Head of caudate nucleus (tissue), 42 donors: ENCODE measurements around the gene MID1.
A peak's percentile ranks its signal among the peaks of the same experiment; 100 is the strongest.

Source experiments
- DNase-seq, 42 donors: peaks; one replicate each; pipeline versions ENCODE4 v3.0.0 to v3.0.0-alpha.2; 2020 to 2021; ENCODE audit warnings: mixed read lengths in 7 of 42
- intact Hi-C: fragments of 100-400 bp; cut with DNase I; formaldehyde crosslinking; loops from one replicate; pipeline ENCODE4 v1.15.0; 2022

MID1 gene

GRCh38 chrX:10474510-10474909 lies 145.9 kb downstream of the MID1 start:
- no peak for DNase-seq
- intact Hi-C loops, result no loop called here

GRCh38 chrX:10471418-10471817 lies 149.0 kb downstream of the MID1 start:
- intact Hi-C loops, result no loop called here
- DNase-seq, result no peak

- no peak for DNase-seq
- intact Hi-C loops, result no loop called here
Measured at GRCh38 chrX:10470009-10470408, 150.4 kb downstream of the MID1 start.

- DNase-seq, result no peak
- intact Hi-C loops, result no loop called here
Measured at GRCh38 chrX:10467793-10468192, 152.6 kb downstream of the MID1 start.

GRCh38 chrX:10465254-10465653 lies 155.1 kb downstream of the MID1 start:
- no peak for DNase-seq
- intact Hi-C loops, result no loop called here

GRCh38 chrX:10457092-10457491 lies 163.3 kb downstream of the MID1 start:
- DNase-seq, result no peak
- intact Hi-C loops, result no loop called here

- no peak for DNase-seq
- intact Hi-C loops, result no loop called here
Measured at GRCh38 chrX:10453945-10454344, 166.4 kb downstream of the MID1 start.

GRCh38 chrX:10450959-10451355 lies 169.4 kb downstream of the MID1 start:
- intact Hi-C loops, result no loop called here
- DNase-seq, result no peak

- no peak for DNase-seq
- intact Hi-C loops, result no loop called here
Measured at GRCh38 chrX:10450229-10450958, 170.0 kb downstream of the MID1 start.

GRCh38 chrX:10447564-10448214 lies 172.7 kb downstream of the MID1 start:
- intact Hi-C loops, result no loop called here
- DNase-seq, result peak in 1 of 42 donors; percentile 13

- intact Hi-C loops, result no loop called here
- no peak for DNase-seq
Measured at GRCh38 chrX:10444204-10444603, 176.2 kb downstream of the MID1 start.

GRCh38 chrX:10441464-10441863 lies 178.9 kb downstream of the MID1 start:
- DNase-seq, result no peak
- intact Hi-C loops, result no loop called here

- DNase-seq, result no peak
- intact Hi-C loops, result no loop called here
Measured at GRCh38 chrX:10433296-10433965, 187.0 kb downstream of the MID1 start.

- intact Hi-C loops, result no loop called here
- peak in 4 of 42 donors; percentile 6 to 37 (median 8) for DNase-seq
Measured at GRCh38 chrX:10429908-10430307, 190.5 kb downstream of the MID1 start.

GRCh38 chrX:10427249-10427648 lies 193.1 kb downstream of the MID1 start:
- intact Hi-C loops, result no loop called here
- DNase-seq, result no peak

GRCh38 chrX:10423716-10424115 lies 196.7 kb downstream of the MID1 start:
- no peak for DNase-seq
- intact Hi-C loops, result no loop called here

- intact Hi-C loops, result no loop called here
- DNase-seq, result no peak
Measured at GRCh38 chrX:10420134-10420533, 200.3 kb downstream of the MID1 start.

GRCh38 chrX:10416424-10416823 lies 204.0 kb downstream of the MID1 start:
- peak in 3 of 42 donors; percentile 1 to 11 (median 3) for DNase-seq
- intact Hi-C loops, result no loop called here

GRCh38 chrX:10415306-10416001 lies 204.9 kb downstream of the MID1 start:
- DNase-seq, result no peak

GRCh38 chrX:10414862-10415261 lies 205.5 kb downstream of the MID1 start:
- no peak for DNase-seq
- intact Hi-C loops, result no loop called here

More at GRCh38 chrX:10415306-10416001, 204.9 kb downstream of the MID1 start:
- intact Hi-C loops, result no loop called here
